OCI-LY7 (cell line): ENCODE data around the gene TGIF2. TPM values are rescaled to one million over a fixed set of nuclear protein-coding genes. Genes with fewer than 3 reads are reported as not detected.

Experiments used
- BruUV-seq: library from RNA; stranded (reverse); fragments of 400-500 nt; replicated peaks from 2 replicates; lab custom pipeline; 2021; lab: Mats Ljungman, UMichigan
- CTCF ChIA-PET: fragments of 300-600 bp; sonication (Branson Sonifier 250); formaldehyde crosslinking; loops from one replicate; lab custom pipeline; 2022; ENCODE audit warnings: antibody characterized with exemption; ENCODE audit not compliant: unreplicated experiment; lab: Charles Lee
- POLR2A ChIA-PET: fragments of 300-600 bp; sonication (Branson Sonifier 250); formaldehyde crosslinking; loops from one replicate; lab custom pipeline; 2022; ENCODE audit warnings: antibody characterized with exemption; lab: Charles Lee
- DNase-seq: peaks from one replicate; pipeline ENCODE4 v3.0.0-alpha.2; 2015; ENCODE audit warnings: low spot score
- H2AFZ ChIP-seq: fragments of 200-600 bp; sonication (generic), shearing (Covaris generic); 2 replicates; pipeline ENCODE4 v1.6.1; 2014; ENCODE audit warnings: mild to moderate bottlenecking, antibody characterized with exemption, low read length, moderate library complexity
- H3K27ac ChIP-seq: fragments of 200-600 bp; sonication (generic); 2 replicates; pipeline ENCODE4 v1.5.1; 2014; ENCODE audit warnings: mixed run types, low read depth, mild to moderate bottlenecking, moderate library complexity, low read length, inconsistent platforms; ENCODE audit not compliant: poor library complexity, severe bottlenecking
- H3K36me3 ChIP-seq: fragments of 200-600 bp; sonication (generic); 2 replicates; pipeline ENCODE4 v1.6.1; 2014; ENCODE audit warnings: mild to moderate bottlenecking, antibody characterized with exemption, low read length, moderate library complexity, mixed read lengths; ENCODE audit not compliant: insufficient read depth
- H3K4me1 ChIP-seq: fragments of 200-600 bp; sonication (generic); 2 replicates; pipeline ENCODE4 v1.5.1; 2014; ENCODE audit warnings: mild to moderate bottlenecking, low read length; ENCODE audit not compliant: insufficient read depth, poor library complexity, severe bottlenecking
- H3K4me2 ChIP-seq: fragments of 200-600 bp; sonication (generic); 2 replicates; pipeline ENCODE4 v1.6.1; 2014; ENCODE audit warnings: mild to moderate bottlenecking, low read length
- H3K4me3 ChIP-seq: fragments of 200-600 bp; sonication (generic); 2 replicates; pipeline ENCODE4 v1.5.1; 2014; ENCODE audit warnings: mild to moderate bottlenecking, low read depth, low read length; ENCODE audit not compliant: poor library complexity, severe bottlenecking
- H3K79me2 ChIP-seq: fragments of 200-600 bp; sonication (generic); 2 replicates; pipeline ENCODE4 v1.6.1; 2016; ENCODE audit warnings: low read depth, mild to moderate bottlenecking, low read length, moderate library complexity, mixed read lengths; ENCODE audit not compliant: insufficient read depth
- H3K9me2 ChIP-seq: fragments of 200-600 bp; sonication (generic); 2 replicates; pipeline ENCODE4 v1.6.1; 2016; ENCODE audit warnings: mild to moderate bottlenecking, low read length, mixed read lengths; ENCODE audit not compliant: insufficient read depth
- H3K9me3 ChIP-seq: fragments of 200-600 bp; sonication (generic); 2 replicates; pipeline ENCODE4 v1.6.1; 2014; ENCODE audit warnings: mild to moderate bottlenecking, mixed run types, low read length, mixed read lengths
- H4K20me1 ChIP-seq: fragments of 200-600 bp; sonication (generic); 2 replicates; pipeline ENCODE4 v1.6.1; 2014; ENCODE audit warnings: mild to moderate bottlenecking, antibody characterized with exemption, low read length, moderate library complexity, mixed read lengths; ENCODE audit not compliant: insufficient read depth
- EZH2phosphoT487 ChIP-seq: fragments of 200-600 bp; sonication (generic); IDR thresholded peaks from 2 replicates; pipeline ENCODE4 v1.6.1; 2018; ENCODE audit warnings: low read depth, borderline replicate concordance, mild to moderate bottlenecking, mixed run types, antibody characterized with exemption, low read length, moderate library complexity, mixed read lengths
- intact Hi-C: fragments of 100-400 bp; cut with micrococcal nuclease; formaldehyde crosslinking; loops from one replicate; pipeline ENCODE4 v1.10.0; 2022; ENCODE audit not compliant: unreplicated experiment
- total RNA-seq, 2 experiments: library from RNA; depleted of rRNA in 1 of 2; stranded (reverse); fragments of >200 nt in 1 of 2; shearing (Covaris generic) in 1 of 2; gene quantifications; 2 replicates each; pipeline ENCODE4 v1.2.3, GENCODE V29; 2014 to 2022
- TF ChIP-seq, protein P1 (sequence below): fragments of 200-600 bp; sonication (generic); conservative IDR thresholded peaks from 2 replicates; pipeline ENCODE4 v1.5.1; 2014; ENCODE audit warnings: mild to moderate bottlenecking, antibody characterized with exemption, low read length, moderate library complexity, mixed read lengths

TGIF2 gene
- total RNA-seq, 2 experiments from 2014 or later: 41.3 to 45.2 TPM

DNA sequence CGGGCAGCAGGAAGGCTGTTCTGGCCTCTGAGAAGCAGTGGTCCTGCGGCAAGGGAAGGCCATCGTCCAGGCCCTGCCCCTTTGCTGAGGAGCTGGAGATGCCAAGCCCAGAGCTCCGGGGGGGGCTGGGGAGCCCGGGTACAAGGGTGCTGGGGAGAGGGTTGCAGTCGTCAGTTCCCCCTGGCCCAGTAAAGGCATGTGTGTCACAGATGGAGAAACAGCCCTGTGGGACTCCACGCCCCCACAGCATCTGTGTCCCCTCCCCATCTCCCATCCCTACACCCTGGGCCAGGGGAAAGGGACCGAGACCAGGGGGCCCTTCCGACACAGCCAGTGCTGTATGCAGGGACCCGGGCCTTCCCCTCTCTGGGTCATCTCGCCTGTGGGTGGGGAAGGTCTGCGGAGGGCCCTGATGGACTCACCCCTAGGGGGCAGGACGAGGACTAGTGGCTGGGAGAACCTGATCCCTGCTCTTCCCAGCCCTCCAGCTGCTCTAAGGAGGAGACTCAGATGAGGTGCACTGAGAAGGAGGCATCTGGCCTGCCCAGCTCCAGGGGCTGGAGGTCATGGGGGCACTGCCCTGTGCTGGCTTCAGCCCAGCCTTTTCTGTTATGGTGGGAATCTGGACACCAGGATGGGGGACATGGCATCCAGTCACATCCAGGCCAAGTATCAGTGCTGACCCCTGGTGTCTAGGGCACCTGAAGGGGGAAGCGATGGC is 31.5 kb upstream of the TGIF2 start:
- no TSS peak for BruUV-seq
- no peaks in the 10 kb centered on the region for H3K36me3 ChIP-seq

DNA sequence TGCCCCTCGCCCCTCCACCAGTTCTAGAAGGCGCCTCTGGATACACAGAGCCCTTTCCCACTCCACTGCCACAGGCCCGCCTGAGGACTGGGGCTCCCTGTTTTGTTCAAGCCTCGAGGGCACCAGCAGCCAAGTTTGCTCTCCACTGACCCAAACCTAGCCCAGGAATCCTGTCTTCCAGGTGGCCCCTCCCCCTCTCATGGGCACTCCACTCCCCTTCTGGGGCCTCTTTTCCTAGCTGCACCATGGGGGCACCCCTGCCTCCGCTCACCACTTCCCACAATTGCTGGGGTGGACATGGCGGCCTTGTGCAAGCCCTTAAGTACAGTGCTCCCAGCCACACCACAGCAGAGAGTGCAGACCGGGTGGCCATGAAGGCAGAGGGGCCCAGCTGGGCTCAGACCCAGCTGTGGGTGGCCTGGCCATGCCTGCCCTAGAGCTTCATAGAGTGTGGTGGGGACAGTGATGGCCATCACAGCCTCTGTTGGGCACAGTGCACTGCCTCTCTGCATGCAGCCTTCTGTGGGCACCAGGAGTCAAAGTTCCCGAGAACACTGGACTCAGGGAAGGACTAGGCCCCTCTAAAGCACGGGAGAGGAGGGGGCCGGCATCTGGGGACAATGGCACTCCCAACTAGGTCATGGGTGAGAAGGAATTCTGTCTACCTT is 30.7 kb upstream of the TGIF2 start:
- POLR2A ChIA-PET: no interaction called here
- Histone ChIP-seq H2AFZ (no peak overlapping the region), H3K79me2 (no peaks in the 10 kb centered on the region), H3K9me3 (no peaks in the 10 kb centered on the region), H3K4me3 (no peak overlapping the region), H4K20me1 (no peaks in the 10 kb centered on the region), H3K9me2 (no peaks in the 10 kb centered on the region), H3K27ac (no peak overlapping the region), H3K4me2 (no peak overlapping the region), H3K4me1 (no peaks in the 10 kb centered on the region), H3K36me3 (no peaks in the 10 kb centered on the region)
- BruUV-seq: no TSS peak
- TF ChIP-seq, protein P1, sequence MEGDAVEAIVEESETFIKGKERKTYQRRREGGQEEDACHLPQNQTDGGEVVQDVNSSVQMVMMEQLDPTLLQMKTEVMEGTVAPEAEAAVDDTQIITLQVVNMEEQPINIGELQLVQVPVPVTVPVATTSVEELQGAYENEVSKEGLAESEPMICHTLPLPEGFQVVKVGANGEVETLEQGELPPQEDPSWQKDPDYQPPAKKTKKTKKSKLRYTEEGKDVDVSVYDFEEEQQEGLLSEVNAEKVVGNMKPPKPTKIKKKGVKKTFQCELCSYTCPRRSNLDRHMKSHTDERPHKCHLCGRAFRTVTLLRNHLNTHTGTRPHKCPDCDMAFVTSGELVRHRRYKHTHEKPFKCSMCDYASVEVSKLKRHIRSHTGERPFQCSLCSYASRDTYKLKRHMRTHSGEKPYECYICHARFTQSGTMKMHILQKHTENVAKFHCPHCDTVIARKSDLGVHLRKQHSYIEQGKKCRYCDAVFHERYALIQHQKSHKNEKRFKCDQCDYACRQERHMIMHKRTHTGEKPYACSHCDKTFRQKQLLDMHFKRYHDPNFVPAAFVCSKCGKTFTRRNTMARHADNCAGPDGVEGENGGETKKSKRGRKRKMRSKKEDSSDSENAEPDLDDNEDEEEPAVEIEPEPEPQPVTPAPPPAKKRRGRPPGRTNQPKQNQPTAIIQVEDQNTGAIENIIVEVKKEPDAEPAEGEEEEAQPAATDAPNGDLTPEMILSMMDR: no peak
- no peak for TF ChIP-seq EZH2phosphoT487
- CTCF ChIA-PET: no interaction called here
- DNase-seq: no peak
- intact Hi-C loops: no loop called here

More for the DNA sequence above, 31.5 kb upstream of the TGIF2 start:
- no peak for DNase-seq
- intact Hi-C loops: no loop called here
- CTCF ChIA-PET: no interaction called here
- Histone ChIP-seq H3K4me2 (no peak overlapping the region), H3K79me2 (no peaks in the 10 kb centered on the region), H3K9me3 (no peaks in the 10 kb centered on the region), H3K9me2 (no peaks in the 10 kb centered on the region), H3K4me1 (no peaks in the 10 kb centered on the region), H3K4me3 (no peak overlapping the region), H2AFZ (no peak overlapping the region), H4K20me1 (no peaks in the 10 kb centered on the region), H3K27ac (no peak overlapping the region)
- POLR2A ChIA-PET: no interaction called here
- TF ChIP-seq, protein P1: peak; percentile 50
- no peak for TF ChIP-seq EZH2phosphoT487
